H1 (cell line): ENCODE measurements around the gene DOCK1. TPM values are rescaled to one million over a fixed set of nuclear protein-coding genes. Genes with fewer than 3 reads are reported as not detected.

Experiments
- CTCF ChIA-PET: fragments of 300-600 bp; sonication (Branson Sonifier 250); formaldehyde crosslinking; loops from one replicate; lab custom pipeline; 2021; ENCODE audit not compliant: partially characterized antibody; lab: Charles Lee
- POLR2A ChIA-PET: fragments of 300-600 bp; sonication (Branson Sonifier 250); formaldehyde crosslinking; loops from one replicate; lab custom pipeline; 2021; ENCODE audit warnings: inconsistent platforms; ENCODE audit not compliant: partially characterized antibody; lab: Charles Lee
- DNase-seq, 2 experiments: peaks; one replicate each; pipeline versions ENCODE4 v3.0.0 to v3.0.0-alpha.2; 2010 to 2022; ENCODE audit warnings: low spot score in 2 of 2, low read depth in 1 of 2, mixed read lengths in 1 of 2
- FAIRE-seq: peaks from 2 replicates; lab custom pipeline; 2011; peaks lifted over from hg19 to GRCh38; lab: Jason Lieb, UNC
- H2AFZ ChIP-seq: 2 replicates; pipeline ENCODE4 v1.8.1; 2012; ENCODE audit warnings: low read length, inconsistent platforms
- H2AK5ac ChIP-seq: 2 replicates; pipeline ENCODE4 v1.6.1; 2013; ENCODE audit warnings: low read depth, low read length
- H2BK120ac ChIP-seq: replicated peaks from 2 replicates; pipeline ENCODE3; 2013; ENCODE audit warnings: low read depth, low read length, inconsistent platforms
- H2BK12ac ChIP-seq: 2 replicates; pipeline ENCODE4 v1.6.1; 2013; ENCODE audit warnings: low read depth, low read length
- H2BK15ac ChIP-seq: 2 replicates; pipeline ENCODE4 v1.6.1; 2013; ENCODE audit warnings: low read length
- H2BK20ac ChIP-seq: 2 replicates; pipeline ENCODE4 v1.6.1; 2013; ENCODE audit warnings: low read length
- H2BK5ac ChIP-seq: 2 replicates; pipeline ENCODE4 v1.6.1; 2013; ENCODE audit warnings: low read depth, low read length
- H3K14ac ChIP-seq: 2 replicates; pipeline ENCODE4 v1.6.1; 2013; ENCODE audit warnings: inconsistent platforms; ENCODE audit not compliant: insufficient read length
- H3K18ac ChIP-seq: 2 replicates; pipeline ENCODE4 v1.6.1; 2013; ENCODE audit warnings: low read length; ENCODE audit errors: extremely low read depth
- H3K23ac ChIP-seq: 2 replicates; pipeline ENCODE4 v1.6.1; 2013; ENCODE audit warnings: inconsistent platforms; ENCODE audit not compliant: insufficient read length
- H3K23me2 ChIP-seq: 2 replicates; pipeline ENCODE4 v1.6.1; 2013; ENCODE audit warnings: low read depth, low read length
- H3K27ac ChIP-seq: 2 replicates; pipeline ENCODE4 v1.6.1; 2011; ENCODE audit warnings: low read depth, low read length, inconsistent platforms
- H3K27me3 ChIP-seq, 4 experiments: replicated peaks in 1 of 4; 1 replicate in 1 of 4; 2 replicates in 3 of 4; pipeline versions ENCODE4 v1.6.1 to v1.8.1; 2011 to 2013; ENCODE audit warnings: low read length in 3 of 4, mild to moderate bottlenecking in 3 of 4, inconsistent platforms in 2 of 4, mixed read lengths in 2 of 4, moderate library complexity in 1 of 4; ENCODE audit not compliant: control insufficient read depth in 3 of 4, insufficient read depth in 3 of 4; ENCODE audit errors: extremely low read depth in 1 of 4
- H3K36me3 ChIP-seq, 4 experiments: 2 replicates each; pipeline versions ENCODE4 v1.6.1 to v1.8.1; 2011 to 2013; ENCODE audit warnings: mild to moderate bottlenecking in 4 of 4, low read length in 3 of 4, moderate library complexity in 2 of 4, control low read depth in 1 of 4, inconsistent platforms in 1 of 4; ENCODE audit not compliant: insufficient read depth in 4 of 4, control insufficient read depth in 2 of 4
- H3K4ac ChIP-seq: replicated peaks from 2 replicates; pipeline ENCODE3; 2013; ENCODE audit warnings: low read length, low read depth, mixed read lengths, inconsistent platforms; ENCODE audit not compliant: insufficient read length
- H3K4me1 ChIP-seq, 4 experiments: replicated peaks in 1 of 4; 1 replicate in 1 of 4; 2 replicates in 3 of 4; pipeline versions ENCODE4 v1.6.1 to v1.8.1; 2011 to 2013; ENCODE audit warnings: low read length in 3 of 4, inconsistent platforms in 2 of 4, mixed read lengths in 1 of 4; ENCODE audit not compliant: insufficient read depth in 4 of 4, control insufficient read depth in 3 of 4
- H3K4me2 ChIP-seq, 2 experiments: 2 replicates each; pipeline versions ENCODE4 v1.6.1 to v1.8.1; 2011 to 2013; ENCODE audit warnings: low read depth in 2 of 2, low read length in 2 of 2, control low read depth in 1 of 2, inconsistent platforms in 1 of 2, mild to moderate bottlenecking in 1 of 2; ENCODE audit not compliant: insufficient read depth in 1 of 2
- H3K4me3 ChIP-seq, 4 experiments: fragments of 200-600, 300-600 bp in 1 of 4; sonication (generic), shearing (Covaris generic), sonication (Bioruptor Twin) in 1 of 4; 2 replicates each; pipeline versions ENCODE4 v1.5.1 to v1.8.1; 2011 to 2016; ENCODE audit warnings: low read length in 4 of 4, low read depth in 3 of 4, control low read depth in 2 of 4, inconsistent platforms in 2 of 4, mild to moderate bottlenecking in 2 of 4, mixed read lengths in 1 of 4, moderate library complexity in 1 of 4; ENCODE audit not compliant: insufficient read depth in 2 of 4; ENCODE audit errors: extremely low read depth in 1 of 4
- H3K56ac ChIP-seq: replicated peaks from 2 replicates; pipeline ENCODE3; 2013; ENCODE audit warnings: low read depth, mild to moderate bottlenecking, mixed read lengths, low read length, inconsistent platforms; ENCODE audit not compliant: insufficient read length
- H3K79me1 ChIP-seq: 2 replicates; pipeline ENCODE4 v1.6.1; 2013; ENCODE audit warnings: low read depth, low read length, control low read depth
- H3K79me2 ChIP-seq, 2 experiments: 2 replicates each; pipeline versions ENCODE4 v1.6.1 to v1.8.1; 2012 to 2013; ENCODE audit warnings: low read length in 2 of 2, mild to moderate bottlenecking in 2 of 2, inconsistent platforms in 1 of 2; ENCODE audit not compliant: insufficient read depth in 2 of 2, control insufficient read depth in 1 of 2
- H3K9ac ChIP-seq, 4 experiments: replicated peaks in 1 of 4; 1 replicate in 1 of 4; 2 replicates in 3 of 4; pipeline versions ENCODE4 v1.6.1 to v1.8.1; 2011 to 2013; ENCODE audit warnings: low read depth in 3 of 4, low read length in 3 of 4, control low read depth in 2 of 4, mild to moderate bottlenecking in 2 of 4, moderate library complexity in 2 of 4, inconsistent platforms in 1 of 4; ENCODE audit errors: extremely low read depth in 1 of 4
- H3K9me3 ChIP-seq, 2 experiments: 2 replicates each; pipeline versions ENCODE4 v1.6.1 to v1.8.1; 2012 to 2013; ENCODE audit warnings: mild to moderate bottlenecking in 2 of 2, moderate library complexity in 2 of 2, control low read depth in 1 of 2, inconsistent platforms in 1 of 2, low read depth in 1 of 2, low read length in 1 of 2, mixed read lengths in 1 of 2; ENCODE audit not compliant: insufficient read depth in 2 of 2
- H4K20me1 ChIP-seq, 2 experiments: replicated peaks in 1 of 2; 2 replicates each; pipeline versions ENCODE3 to v1.8.1; 2011 to 2013; ENCODE audit warnings: inconsistent platforms in 2 of 2, low read length in 2 of 2, mild to moderate bottlenecking in 1 of 2; ENCODE audit not compliant: insufficient read depth in 2 of 2, control insufficient read depth in 1 of 2
- H4K5ac ChIP-seq: 2 replicates; pipeline ENCODE4 v1.6.1; 2013; ENCODE audit warnings: low read length, low read depth, mixed read lengths, inconsistent platforms; ENCODE audit not compliant: insufficient read length
- H4K8ac ChIP-seq: 2 replicates; pipeline ENCODE4 v1.8.0; 2013; ENCODE audit warnings: mild to moderate bottlenecking, moderate library complexity, low read length, inconsistent platforms; ENCODE audit not compliant: insufficient read depth; ENCODE audit errors: extremely low read depth
- H4K91ac ChIP-seq: replicated peaks from 2 replicates; pipeline ENCODE3; 2013; ENCODE audit warnings: low read length, mixed read lengths, inconsistent platforms; ENCODE audit not compliant: insufficient read length
- BCL11A ChIP-seq, 2 experiments: IDR thresholded peaks; one replicate each; pipeline ENCODE4 v1.6.1; 2011; ENCODE audit warnings: low read depth in 2 of 2, low read length in 2 of 2, mild to moderate bottlenecking in 2 of 2
- CHD2 ChIP-seq: IDR thresholded peaks from 2 replicates; pipeline ENCODE4 v1.6.1; 2012; ENCODE audit warnings: low read length, improper control_type of control experiment
- EP300 ChIP-seq, 2 experiments: IDR thresholded peaks; 1 replicate in 1 of 2; 2 replicates in 1 of 2; pipeline ENCODE4 v1.6.1; 2011 to 2012; ENCODE audit warnings: low read depth in 2 of 2, low read length in 2 of 2, mild to moderate bottlenecking in 2 of 2, borderline replicate concordance in 1 of 2, inconsistent platforms in 1 of 2, moderate library complexity in 1 of 2
- JUND ChIP-seq: IDR thresholded peaks from 2 replicates; pipeline ENCODE4 v1.6.1; 2011; ENCODE audit warnings: mild to moderate bottlenecking, improper control_type of control experiment, low read length
- WGBS, 2 experiments: shearing (Covaris generic) in 1 of 2; methylation state at CpG; one replicate each; pipeline versions ENCODE4 v1.1.6 to v1.1.7; 2013 to 2015; ENCODE audit warnings: low lambda C conversion rate in 2 of 2, mixed read lengths in 2 of 2, inconsistent platforms in 1 of 2, low coverage in 1 of 2, missing lambda C conversion rate in 1 of 2; ENCODE audit not compliant: insufficient replicate concordance in 2 of 2, insufficient coverage in 1 of 2, insufficient read length in 1 of 2; ENCODE audit errors: extremely low coverage in 1 of 2, missing lambda C conversion rate in 1 of 2; 5-methylcytosine and 5-hydroxymethylcytosine counted together
- polyA plus RNA-seq, 7 experiments: library from polyadenylated mRNA; depleted of rRNA in 3 of 7; stranded (reverse) in 5 of 7; unstranded in 2 of 7; fragments of >200 nt in 5 of 7; fragments of 200-250 nt in 2 of 7; gene quantifications; 1 replicate in 5 of 7; 2 replicates in 1 of 7; 4 replicates in 1 of 7; pipeline versions ENCODE4 v1.2.1 to v1.2.3, GENCODE V29; 2011 to 2013; ENCODE audit warnings: missing spikeins in 2 of 7, mixed read lengths in 2 of 7
- total RNA-seq: library from RNA; stranded (reverse); fragmentation: NEBNext Ultra II Directional; extraction: Animal tissue kit (Norgen Biotek cat#: 25700); gene quantifications from 2 replicates; pipeline ENCODE4 v1.2.1, GENCODE V29; 2021

The DOCK1 gene
- total and polyA plus RNA-seq, 2 of the 8 experiments (the other 6 are each of a cell fraction or from before 2014, with no cell fraction given), result 11.6 to 53.0 TPM

DNA sequence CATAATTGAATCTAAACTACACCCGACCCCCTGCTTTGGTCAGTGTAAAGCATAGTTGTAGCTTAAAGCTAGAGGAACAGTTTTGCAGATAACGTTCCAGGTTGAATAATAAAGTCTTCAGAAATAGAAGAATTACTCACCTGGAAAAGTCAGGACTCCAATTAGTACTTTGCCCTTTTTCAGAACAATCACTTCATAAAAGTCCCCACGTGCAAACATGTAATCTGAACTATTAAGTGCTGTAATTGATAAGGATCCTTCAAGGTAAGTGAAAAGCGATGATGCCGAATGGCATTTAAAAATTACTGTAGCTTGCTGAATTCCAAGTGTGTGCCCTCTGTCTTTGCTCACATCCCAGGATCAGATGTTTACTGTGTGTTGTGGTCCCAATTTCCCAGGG, 344.8 kb downstream of the DOCK1 start:
- H4K20me1 ChIP-seq, result no peaks in the 10 kb centered on the region
- no peak overlapping the region for H4K8ac ChIP-seq
- H2BK120ac ChIP-seq, result no peak overlapping the region
- no peak overlapping the region for H3K4me3 ChIP-seq
- no peak overlapping the region for H3K14ac ChIP-seq
- no peak overlapping the region for H2AK5ac ChIP-seq
- H4K5ac ChIP-seq, result no peak overlapping the region
- no peak overlapping the region for H3K4me2 ChIP-seq
- no peak for DNase-seq
- no peak overlapping the region for H2BK15ac ChIP-seq
- no peak overlapping the region for H3K18ac ChIP-seq
- ChIA-PET CTCF (no interaction called here), POLR2A (no interaction called here)
- no peak overlapping the region for H2BK20ac ChIP-seq
- H3K27ac ChIP-seq, result no peak overlapping the region
- TF ChIP-seq JUND (no peak), EP300 (IDR thresholded peaks at IDR 0.05; ENCODE audit: borderline replicate concordance in 1 of 2, low read depth in 2 of 2, low read length in 2 of 2) (no peak), CHD2 (no peak), BCL11A (IDR thresholded peaks at IDR 0.05; ENCODE audit: low read depth in 2 of 2, low read length in 2 of 2) (no peak)
- no peak overlapping the region for H2BK5ac ChIP-seq
- WGBS, 2 experiments, result 76% methylated on average over 5 of the region's 5 CpGs; no CpG with 5 or more reads in 1 of the 2 experiments
- no peaks in the 10 kb centered on the region for H3K27me3 ChIP-seq
- H3K4me1 ChIP-seq, result no peaks in the 10 kb centered on the region
- peaks cover 0 to 16% (median 4%) of the 10 kb centered on the region in 4 experiments; a peak in 5 of 8 replicates for H3K36me3 ChIP-seq
- no peaks in the 10 kb centered on the region for H3K79me1 ChIP-seq
- no peak for FAIRE-seq
- no peak overlapping the region for H2BK12ac ChIP-seq
- H3K9me3 ChIP-seq, result 0 out of 4 replicates have a peak, but pooled peaks cover 0 to 6% of the 10 kb centered on the region in 2 experiments
- H4K91ac ChIP-seq, result no peak overlapping the region
- H3K79me2 ChIP-seq, result no peaks in the 10 kb centered on the region
- H3K9ac ChIP-seq, result no peak overlapping the region
- H2AFZ ChIP-seq, result no peak overlapping the region
- H3K56ac ChIP-seq, result no peak overlapping the region
- H3K23ac ChIP-seq, result no peak overlapping the region
- H3K4ac ChIP-seq, result no peak overlapping the region
- no peaks in the 10 kb centered on the region for H3K23me2 ChIP-seq
